B cell (primary cell): Measurements from ENCODE around the gene GPLD1.

Experiments
- CTCF ChIP-seq: fragments of 200-600 bp; IDR thresholded peaks from one replicate; pipeline ENCODE4 v1.8.0; 2022; ENCODE audit warnings: antibody characterized with exemption, mild to moderate bottlenecking
- EZH2 ChIP-seq: IDR thresholded peaks from 2 replicates; pipeline ENCODE4 v1.6.1; 2012; ENCODE audit warnings: borderline replicate concordance, low read depth, mild to moderate bottlenecking, moderate library complexity, low read length; ENCODE audit not compliant: insufficient read depth, poor library complexity, severe bottlenecking

DNA sequence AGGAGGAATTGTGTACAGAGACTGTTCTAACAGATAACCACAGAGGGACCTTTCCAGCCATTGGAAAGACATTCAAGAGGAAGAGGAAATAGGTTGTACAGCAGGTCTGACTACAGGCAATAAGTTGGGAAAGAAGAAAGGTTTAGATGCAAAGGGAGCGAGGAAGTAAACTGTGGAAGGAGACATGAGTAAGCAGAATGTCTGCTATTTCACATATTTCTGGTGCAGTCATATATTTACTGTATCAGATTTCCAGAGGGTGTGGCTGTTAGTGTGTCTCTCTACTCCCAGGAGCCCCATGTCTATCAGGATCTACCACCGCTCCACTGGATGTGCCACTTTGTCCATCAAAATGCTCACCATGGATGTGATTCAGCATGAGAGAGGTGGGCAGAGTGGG, 60.8 kb downstream of the GPLD1 start:
- TF ChIP-seq CTCF (no peak), EZH2 (no peak)
